HG02885 (cell line): ENCODE measurements around the gene MED20.

Experiments used
- ATAC-seq: cut with Tn5 transposase; IDR thresholded peaks from one replicate; pipeline ENCODE4 v1.9.1; 2021; ENCODE audit warnings: mild to moderate bottlenecking; ENCODE audit not compliant: unreplicated experiment, poor library complexity

Gene MED20

DNA sequence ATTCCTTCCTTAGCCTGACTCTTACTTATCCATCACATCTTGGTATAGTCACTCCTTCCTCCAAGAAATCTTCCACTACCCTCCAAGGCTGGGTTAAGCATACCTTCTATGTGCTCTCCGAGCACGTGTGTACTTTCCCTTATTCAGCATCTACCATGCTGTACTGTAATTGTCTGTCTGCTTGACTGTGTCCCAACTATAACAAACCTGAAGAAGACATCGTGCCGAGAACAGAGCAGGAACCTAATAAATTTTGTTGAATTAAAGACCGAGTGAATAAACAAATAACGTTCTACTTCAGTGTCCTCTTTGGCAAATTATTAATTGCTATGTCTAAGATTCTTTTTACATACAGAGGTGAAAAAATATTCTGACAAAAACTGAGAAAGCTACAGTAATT lies 61.6 kb downstream of the MED20 start:
- ATAC-seq, result no peak

DNA sequence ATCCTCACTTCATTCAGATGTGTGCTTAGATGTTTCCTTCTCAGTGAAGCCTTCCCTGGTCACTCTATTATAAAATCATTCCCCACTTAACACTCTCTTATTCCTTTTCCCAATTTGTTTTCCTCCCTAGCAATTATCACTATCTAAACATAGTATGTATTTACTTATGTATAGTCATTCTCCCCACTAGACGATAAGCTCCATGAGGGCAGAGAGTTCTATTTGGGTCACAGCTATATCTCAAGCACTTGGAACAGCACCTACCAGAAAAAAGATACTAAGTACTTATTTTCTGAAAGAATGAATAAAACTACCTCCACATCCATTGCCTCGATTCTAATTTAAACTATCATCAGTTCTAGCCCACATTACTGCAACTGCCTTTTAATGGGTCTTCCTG lies 62.2 kb downstream of the MED20 start:
- ATAC-seq, result no peak
